ENCODE measurements around the gene CASS4.

DNA sequence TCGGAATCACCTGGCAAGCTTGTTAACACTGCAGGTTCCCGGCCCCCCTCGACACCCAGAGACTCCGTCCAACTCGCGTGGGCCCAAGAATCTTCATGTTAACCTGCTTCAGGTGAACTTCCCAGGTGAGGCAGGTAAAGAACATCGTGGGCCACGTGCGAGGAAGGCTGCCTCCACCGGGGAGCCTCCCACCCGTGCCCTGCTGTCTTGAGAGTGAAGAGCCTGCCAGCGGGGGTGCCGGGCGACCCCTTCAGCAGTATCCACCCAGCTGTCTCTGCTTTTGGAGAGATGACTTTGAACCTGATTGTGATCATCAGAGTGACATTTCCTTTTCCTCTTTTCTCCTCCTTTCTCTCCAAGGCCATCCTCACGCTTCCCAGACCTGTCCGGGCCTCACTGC lies 33.5 kb downstream of the CASS4 start:
- TF ChIP-seq CTCF (IDR thresholded peaks at IDR 0.05) (no peak), POLR2A (IDR thresholded peaks at IDR 0.05) (no peak)

Data from right lobe of liver (tissue), 4 donors.